ENCODE results near the gene LSM10. TPM values are rescaled to one million over a fixed set of nuclear protein-coding genes. Genes with fewer than 3 reads are reported as not detected.

The LSM10 gene
- total and polyA plus RNA-seq, 2 of the 4 experiments (the other 2 are of a cell fraction) = 11.7 to 78.9 TPM

DNA sequence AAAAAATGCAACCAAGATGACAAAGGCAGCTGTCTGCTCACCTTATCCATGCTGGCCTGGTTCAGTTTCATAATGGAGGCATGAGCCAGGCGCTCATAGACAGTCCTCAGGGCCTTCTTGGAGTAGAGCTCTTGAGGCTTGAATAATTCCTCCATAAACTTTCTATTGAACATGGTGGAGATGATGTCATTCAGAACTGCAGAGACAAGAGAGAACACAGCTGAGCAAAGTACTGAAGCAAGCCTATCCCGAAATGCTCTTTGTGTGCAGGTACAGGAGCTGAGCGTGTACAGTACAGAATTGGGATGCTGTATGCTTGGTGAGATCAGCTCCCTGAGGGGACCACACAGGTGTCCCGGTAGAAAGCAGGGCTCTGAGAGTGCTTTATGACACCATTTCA, 41.0 kb upstream of the LSM10 start:
- Histone ChIP-seq H4K5ac (ENCODE audit: low read depth, low read length) (no peak overlapping the region), H2BK120ac (ENCODE audit: low read depth, low read length) (no peak overlapping the region), H3K4me2 (ENCODE audit: low read depth, low read length) (no peak overlapping the region), H2AK9ac (replicated peaks; ENCODE audit: low read depth, low read length, poor library complexity) (no peak overlapping the region), H3K79me1 (ENCODE audit: low read depth in 1 of 2, low read length in 2 of 2) (no peaks in the 10 kb centered on the region), H2BK15ac (ENCODE audit: low read depth, low read length) (no peak overlapping the region), H3K4me3 (ENCODE audit: insufficient read depth, low read depth, low read length) (no peak overlapping the region), H3K56ac (ENCODE audit: extremely low read depth, insufficient read depth, low read length) (no peak overlapping the region), H3K9ac (ENCODE audit: low read depth, low read length) (no peak overlapping the region), H2BK20ac (ENCODE audit: low read depth, low read length) (no peak overlapping the region), H3K9me1 (ENCODE audit: insufficient read depth, low read length) (peaks cover 3% of the 10 kb centered on the region), H4K8ac (ENCODE audit: low read depth in 2 of 2, low read length in 2 of 2) (no peak overlapping the region), H2BK5ac (ENCODE audit: low read depth, low read length, poor library complexity, severe bottlenecking) (no peak overlapping the region), H4K20me1 (ENCODE audit: insufficient read depth, low read length) (no peaks in the 10 kb centered on the region; the same call in 1 of the 2 replicates), H3K27me3 (ENCODE audit: control insufficient read depth, insufficient read depth, low read length) (no peaks in the 10 kb centered on the region), H3K14ac (replicated peaks; ENCODE audit: low read depth, low read length) (no peak overlapping the region), H4K91ac (ENCODE audit: insufficient read depth, low read depth, low read length) (no peak overlapping the region), H3K18ac (ENCODE audit: low read depth, low read length) (no peak overlapping the region), H3K4ac (ENCODE audit: low read depth, low read length) (no peak overlapping the region), H3K23ac (ENCODE audit: low read depth, low read length) (no peak overlapping the region), H2AFZ (replicated peaks; ENCODE audit: low read length, poor library complexity) (no peak overlapping the region), H3K4me1 (ENCODE audit: control insufficient read depth, insufficient read depth, low read length) (peaks cover 3% of the 10 kb centered on the region; the same call in 1 of the 2 replicates), H3K27ac (ENCODE audit: insufficient read depth, low read length) (no peak overlapping the region), H2AK5ac (ENCODE audit: low read depth, low read length) (no peak overlapping the region), H3K36me3 (ENCODE audit: control insufficient read depth, insufficient read depth, low read length) (0 out of 2 replicates have a peak, but pooled peaks cover 2% of the 10 kb centered on the region), H3K9me3 (ENCODE audit: control insufficient read depth, insufficient read depth, low read length) (no peaks in the 10 kb centered on the region)
- POLR2A ChIA-PET (ENCODE audit: unreplicated experiment) = no interaction called here
- in situ Hi-C loops (cut with MboI; ENCODE audit: low sequenced_read_pairs) (no loop called here), dilution Hi-C loops (cut with HindIII; ENCODE audit: low sequenced_read_pairs, unreplicated experiment) (no loop called here), intact Hi-C loops (cut with micrococcal nuclease) (no loop called here)
- no TSS peak for BruUV-seq (replicated peaks)
- TF ChIP-seq CHD1 (IDR thresholded peaks at IDR 0.05; ENCODE audit: low read depth, low read length) (no peak), FOS (IDR thresholded peaks at IDR 0.05; ENCODE audit: low read depth, low read length) (no peak), CEBPB (IDR thresholded peaks at IDR 0.05; ENCODE audit: low read depth, low read length) (no peak), NFE2L2 (IDR thresholded peaks at IDR 0.05; ENCODE audit: low read depth, low read length) (no peak), MAFK (IDR thresholded peaks at IDR 0.05; ENCODE audit: low read depth, low read length) (no peak), MAZ (IDR thresholded peaks at IDR 0.05; ENCODE audit: borderline replicate concordance, low read depth, low read length) (no peak), MXI1 (IDR thresholded peaks at IDR 0.05; ENCODE audit: borderline replicate concordance, low read depth, low read length) (no peak), SMC3 (IDR thresholded peaks at IDR 0.05; ENCODE audit: low read depth, low read length) (no peak)
- TF ChIP-seq, protein P1, sequence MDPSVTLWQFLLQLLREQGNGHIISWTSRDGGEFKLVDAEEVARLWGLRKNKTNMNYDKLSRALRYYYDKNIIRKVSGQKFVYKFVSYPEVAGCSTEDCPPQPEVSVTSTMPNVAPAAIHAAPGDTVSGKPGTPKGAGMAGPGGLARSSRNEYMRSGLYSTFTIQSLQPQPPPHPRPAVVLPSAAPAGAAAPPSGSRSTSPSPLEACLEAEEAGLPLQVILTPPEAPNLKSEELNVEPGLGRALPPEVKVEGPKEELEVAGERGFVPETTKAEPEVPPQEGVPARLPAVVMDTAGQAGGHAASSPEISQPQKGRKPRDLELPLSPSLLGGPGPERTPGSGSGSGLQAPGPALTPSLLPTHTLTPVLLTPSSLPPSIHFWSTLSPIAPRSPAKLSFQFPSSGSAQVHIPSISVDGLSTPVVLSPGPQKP (IDR thresholded peaks at IDR 0.05; ENCODE audit: borderline replicate concordance, low read depth, low read length) = no peak
- TF ChIP-seq, protein P2, sequence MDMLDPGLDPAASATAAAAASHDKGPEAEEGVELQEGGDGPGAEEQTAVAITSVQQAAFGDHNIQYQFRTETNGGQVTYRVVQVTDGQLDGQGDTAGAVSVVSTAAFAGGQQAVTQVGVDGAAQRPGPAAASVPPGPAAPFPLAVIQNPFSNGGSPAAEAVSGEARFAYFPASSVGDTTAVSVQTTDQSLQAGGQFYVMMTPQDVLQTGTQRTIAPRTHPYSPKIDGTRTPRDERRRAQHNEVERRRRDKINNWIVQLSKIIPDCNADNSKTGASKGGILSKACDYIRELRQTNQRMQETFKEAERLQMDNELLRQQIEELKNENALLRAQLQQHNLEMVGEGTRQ (IDR thresholded peaks at IDR 0.05; ENCODE audit: low read depth, low read length) = no peak
- DNase-seq = no peak
- CTCF ChIA-PET = no interaction called here
- WGBS, 2 experiments (ENCODE audit: extremely low coverage in 2 of 2, insufficient read length in 1 of 2) = 92% methylated on average over 2 of the region's 4 CpGs; no CpG with 5 or more reads in 1 of the 2 experiments
- ATAC-seq (ENCODE audit: low read depth) = no peak
